GM19324 (cell line): ENCODE data around the gene MRTFA.
"Not testable (repeated sequence)": the region's sequence is repeated elsewhere in the genome, so short reads cannot be mapped to it uniquely, and the experiment has no call there.

ENCODE experiments used
- ATAC-seq: cut with Tn5 transposase; IDR thresholded peaks from one replicate; pipeline ENCODE4 v1.9.1; 2021; ENCODE audit warnings: mild to moderate bottlenecking, moderate library complexity; ENCODE audit not compliant: unreplicated experiment, low FRiP score

The MRTFA gene

DNA sequence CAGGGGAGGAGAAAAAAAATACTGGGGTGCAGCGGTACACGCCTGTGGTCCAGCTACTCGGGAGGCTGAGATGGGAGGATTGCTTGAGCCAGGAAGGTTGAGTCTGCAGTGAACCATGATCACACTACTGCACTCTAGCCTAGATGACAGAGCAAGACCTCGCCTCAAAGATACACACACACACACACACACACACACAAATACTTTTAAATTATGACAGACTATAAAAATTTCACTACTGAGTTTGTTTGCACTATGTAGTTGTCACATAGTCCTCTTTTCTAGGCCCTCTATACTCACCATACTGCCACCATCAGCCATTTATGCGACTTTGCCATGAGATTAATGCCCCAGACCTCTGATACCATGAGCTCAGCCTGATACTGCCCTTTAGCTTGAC lies 109.6 kb downstream of the MRTFA start:
- ATAC-seq = no peak

DNA sequence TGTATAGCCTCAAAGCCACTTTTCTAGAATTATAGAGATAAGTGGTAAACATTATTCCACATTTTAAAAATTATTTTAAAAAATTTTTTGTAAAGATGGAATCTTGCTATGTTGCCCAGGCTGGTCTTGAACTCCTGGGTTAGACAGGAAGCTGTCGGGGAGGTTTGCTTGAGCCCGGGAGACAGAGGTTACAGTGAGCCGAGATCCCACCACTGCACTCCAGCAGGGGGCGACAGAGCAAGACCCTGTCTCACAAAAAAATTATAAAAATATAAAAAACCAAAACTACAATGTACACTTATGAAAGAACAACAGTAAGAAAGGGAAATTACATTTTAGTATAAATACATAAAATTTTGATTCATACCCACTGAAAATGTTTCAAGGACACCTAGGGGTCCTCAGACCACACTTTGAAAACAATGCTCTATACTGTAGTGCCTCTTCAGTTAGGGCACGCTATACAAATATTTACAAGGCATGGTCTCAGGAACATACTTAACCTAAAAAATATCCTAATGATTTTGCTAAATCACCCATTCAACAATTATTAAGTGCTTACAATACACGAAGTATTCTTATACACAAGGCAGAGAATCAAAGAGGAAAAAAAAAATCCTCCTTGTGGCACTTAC lies 111.2 kb downstream of the MRTFA start:
- ATAC-seq = no peak

DNA sequence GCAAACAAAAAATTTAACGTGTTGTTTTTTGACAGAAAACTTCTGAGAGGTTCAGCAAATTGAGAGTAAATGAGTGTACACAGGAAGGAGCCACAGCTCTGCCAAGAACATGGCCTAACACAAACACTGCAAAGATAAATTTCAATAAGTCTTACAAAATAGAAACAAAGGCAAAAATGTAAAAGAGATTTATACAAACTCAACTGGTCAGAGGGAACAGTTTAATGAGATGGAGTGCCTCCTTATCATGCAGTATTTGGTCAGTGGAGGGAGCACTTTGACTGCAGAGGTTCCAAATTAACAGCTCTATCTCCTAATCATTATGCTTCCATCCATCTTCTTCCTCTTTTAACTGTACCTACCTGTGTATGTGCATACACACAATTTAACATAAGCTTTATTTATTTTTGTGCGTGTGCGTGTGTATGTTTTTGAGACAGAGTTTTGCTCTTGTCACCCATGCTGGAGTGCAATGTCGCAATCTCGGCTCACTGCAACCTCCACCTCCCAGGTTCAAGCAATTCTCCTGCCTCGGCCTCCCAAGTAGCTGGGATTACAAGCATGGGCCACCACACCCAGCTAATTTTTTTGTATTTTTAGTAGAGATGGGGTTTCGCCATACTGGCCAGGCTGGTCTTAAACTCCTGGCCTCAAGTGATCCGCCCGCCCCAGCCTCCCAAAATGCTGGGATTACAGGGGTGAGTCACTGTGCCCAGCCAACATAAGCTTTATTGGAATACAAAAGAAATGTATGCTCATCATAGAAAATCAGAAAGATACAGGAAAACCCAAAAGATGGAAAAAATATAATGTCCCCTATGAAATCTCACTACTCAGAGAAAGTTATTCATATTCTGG lies 111.9 kb downstream of the MRTFA start:
- no peak for ATAC-seq

DNA sequence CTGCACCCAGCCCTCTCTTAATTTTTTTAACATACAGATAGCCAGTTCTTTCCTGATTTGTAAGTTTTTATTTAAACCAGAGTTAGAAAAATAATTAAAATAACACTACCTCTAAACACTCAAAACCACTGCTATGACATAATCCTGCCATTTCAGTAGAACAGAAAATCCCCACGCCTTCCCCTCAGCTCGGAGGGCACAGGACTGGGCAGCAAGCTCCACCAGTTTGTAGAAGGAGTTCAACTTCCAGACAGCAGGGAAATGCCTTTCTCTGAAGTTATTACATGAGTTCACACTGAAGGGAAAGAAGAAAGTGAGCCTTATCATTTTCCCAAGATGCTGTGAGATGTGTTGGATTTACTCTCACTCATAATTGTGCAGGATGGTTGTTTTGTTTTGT lies 114.4 kb downstream of the MRTFA start:
- no peak for ATAC-seq

DNA sequence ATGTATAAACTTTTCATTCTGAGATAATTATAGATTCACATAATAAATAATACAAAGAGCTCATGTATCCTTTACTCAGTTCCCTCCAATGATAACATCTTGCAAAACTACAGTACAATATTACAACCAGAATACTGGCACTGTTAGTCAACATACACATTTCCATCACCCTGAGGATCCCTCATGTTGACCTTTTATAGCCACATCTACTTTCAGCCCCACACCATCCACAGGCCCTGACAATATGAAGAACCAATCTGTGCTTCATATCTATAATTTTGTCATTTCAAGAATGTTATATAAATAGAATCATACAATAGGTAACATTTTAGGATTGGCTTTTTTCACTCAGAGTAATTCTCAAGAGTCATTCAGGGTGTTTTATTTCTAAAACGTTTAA lies 115.5 kb downstream of the MRTFA start:
- no peak for ATAC-seq

DNA sequence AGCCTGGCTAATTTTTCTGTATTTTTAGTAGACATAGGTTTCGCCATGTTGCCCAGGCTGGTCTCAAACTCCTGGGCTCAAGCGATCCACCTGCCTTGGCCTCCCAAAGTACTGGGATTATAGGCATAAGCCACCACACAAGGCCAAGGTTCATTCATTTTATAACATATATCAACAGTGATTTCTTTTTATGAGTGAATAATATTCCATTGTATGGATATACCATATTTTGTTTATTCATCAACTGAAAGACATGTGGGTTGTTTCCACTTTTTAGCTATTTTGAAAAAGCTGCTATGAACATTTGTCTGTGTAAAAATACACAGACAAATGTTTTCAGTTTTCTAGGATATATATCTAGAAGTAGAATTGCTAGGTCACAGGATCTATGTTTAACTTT lies 116.0 kb downstream of the MRTFA start:
- no peak for ATAC-seq

DNA sequence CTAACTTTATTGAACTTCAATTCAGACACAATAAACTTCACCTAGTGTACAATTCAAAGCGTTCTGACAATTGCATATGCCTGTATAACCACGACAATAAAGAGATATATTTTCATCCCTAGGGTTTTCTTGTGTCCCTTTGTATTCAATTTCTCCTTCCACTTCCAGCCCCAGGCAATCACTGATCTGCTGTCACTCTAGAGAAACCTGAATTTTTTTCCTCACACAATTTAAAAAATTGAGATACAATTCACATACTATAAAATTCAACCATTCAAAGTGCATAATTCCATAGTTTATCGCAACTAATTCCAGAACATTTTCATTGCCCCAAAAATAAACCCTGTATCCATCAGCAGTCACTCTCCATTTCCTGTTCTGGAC lies 116.6 kb downstream of the MRTFA start:
- ATAC-seq = no peak

DNA sequence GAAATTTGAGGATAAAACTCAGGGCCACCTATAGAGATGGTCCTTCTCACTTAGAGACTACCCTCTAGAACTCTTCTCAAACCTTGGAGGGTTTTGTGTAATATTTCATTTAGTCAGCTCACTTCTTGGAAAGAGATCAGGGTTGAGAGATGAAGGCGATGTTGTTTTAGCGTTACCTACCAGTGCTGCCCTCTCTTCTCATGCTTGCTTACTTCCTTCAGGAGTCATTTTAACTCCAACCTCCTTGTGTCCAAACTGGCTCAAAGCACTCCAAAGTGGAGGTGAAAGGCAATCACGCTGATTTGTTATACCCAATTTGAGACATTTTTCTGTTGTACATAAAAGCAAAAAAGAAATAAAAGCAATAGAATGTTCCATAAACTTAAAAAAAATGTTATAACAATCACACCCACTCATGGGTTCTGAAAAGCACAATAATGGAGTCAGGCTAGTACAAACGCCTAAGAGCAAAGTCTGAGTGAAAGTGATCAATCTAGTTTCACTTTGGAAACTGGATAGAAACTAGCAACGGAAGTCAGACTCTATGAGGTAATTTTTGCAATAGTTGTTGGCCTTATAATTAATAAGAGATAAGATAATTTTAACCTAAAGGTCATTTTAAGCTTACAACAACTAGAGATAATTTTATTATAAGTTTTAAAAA lies 117.1 kb downstream of the MRTFA start:
- ATAC-seq = no peak

DNA sequence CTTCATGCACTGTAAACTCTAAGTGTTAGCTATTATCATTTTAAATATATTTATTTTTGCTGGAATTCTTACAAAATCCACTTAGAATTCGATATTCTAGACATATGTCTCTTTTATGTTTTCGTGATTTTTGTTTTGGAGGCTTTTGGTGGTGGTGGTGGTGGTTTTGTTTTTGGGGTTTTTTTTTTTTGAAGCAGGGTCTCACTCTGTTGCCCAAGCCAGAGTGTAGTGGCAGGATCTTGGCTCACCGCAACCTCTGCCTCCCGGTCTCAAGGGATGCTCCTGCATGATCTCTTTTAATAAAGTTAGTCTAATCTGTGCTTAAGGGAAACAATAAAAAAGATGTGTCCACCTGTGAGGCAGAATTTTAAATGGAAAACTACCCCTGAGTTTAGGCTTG lies 117.7 kb downstream of the MRTFA start:
- ATAC-seq = no peak

DNA sequence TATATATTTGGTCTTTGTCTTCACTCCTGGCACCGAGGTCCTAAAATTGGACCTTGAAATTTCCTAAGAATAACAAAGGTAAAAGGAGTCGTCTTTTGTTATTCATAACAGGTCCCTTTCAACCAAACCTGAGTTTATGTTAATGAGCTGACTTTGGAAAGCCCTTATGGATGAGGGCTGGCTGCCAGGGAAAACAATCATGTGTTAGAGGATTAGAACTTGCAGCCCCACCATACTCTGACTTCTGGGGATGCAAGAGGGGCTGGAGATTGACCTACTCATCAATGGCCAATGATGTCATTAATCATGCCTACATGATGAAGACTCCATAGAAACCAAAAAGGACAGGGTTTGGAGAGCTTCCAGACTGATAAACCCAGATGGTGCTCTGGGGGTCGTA lies 118.9 kb downstream of the MRTFA start:
- no peak for ATAC-seq

DNA sequence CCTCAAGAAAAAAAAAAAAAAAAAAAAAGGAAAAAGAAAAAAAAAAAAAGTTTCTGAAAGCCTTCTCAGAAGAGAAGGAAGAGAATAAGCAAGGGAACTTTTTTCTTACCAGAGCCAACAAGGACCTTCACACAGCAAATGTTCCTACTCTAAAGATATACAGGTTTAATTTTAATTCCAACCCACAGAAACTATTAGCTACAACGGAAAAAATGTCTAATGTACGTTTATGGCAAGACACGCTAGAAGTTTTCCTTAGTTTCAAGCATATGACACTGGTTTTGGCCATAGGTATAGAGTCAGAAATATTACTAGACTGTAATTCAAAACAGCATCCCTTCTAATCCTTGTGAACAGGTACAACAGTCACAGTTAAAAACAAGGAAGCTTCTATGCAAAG lies 120.1 kb downstream of the MRTFA start:
- no peak for ATAC-seq

DNA sequence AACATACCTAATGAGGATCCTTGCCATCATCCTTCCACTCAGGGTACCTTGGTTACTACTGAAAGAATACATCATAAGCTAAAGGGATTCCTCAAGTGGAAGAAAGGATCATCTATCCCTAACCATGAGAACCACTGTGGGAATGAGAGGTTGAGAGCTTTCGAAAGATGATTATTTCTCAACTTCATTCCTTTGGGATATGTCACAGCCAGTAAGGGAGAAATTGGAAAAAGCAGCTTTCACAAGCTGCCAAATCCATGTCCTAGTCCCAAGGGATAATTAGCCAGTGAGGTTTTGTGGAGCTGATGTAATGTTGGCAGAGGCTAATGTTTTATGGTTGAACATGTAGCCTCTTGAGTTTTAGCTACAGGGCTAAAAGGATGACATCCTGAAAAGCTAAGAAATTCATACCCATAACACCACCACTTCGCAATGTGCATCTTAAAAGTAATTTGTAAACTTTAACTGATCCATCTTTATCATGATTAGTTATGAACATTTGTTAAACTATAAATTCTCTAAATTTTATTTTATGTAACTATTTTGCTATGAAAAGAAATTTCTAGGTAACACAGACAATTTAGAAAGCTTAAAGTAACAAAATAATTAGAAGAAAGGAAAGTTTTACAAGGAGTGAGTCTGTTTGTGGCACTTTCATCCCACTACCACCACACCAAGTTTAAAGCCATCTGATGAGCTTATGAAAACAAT lies 123.9 kb downstream of the MRTFA start:
- no peak for ATAC-seq

DNA sequence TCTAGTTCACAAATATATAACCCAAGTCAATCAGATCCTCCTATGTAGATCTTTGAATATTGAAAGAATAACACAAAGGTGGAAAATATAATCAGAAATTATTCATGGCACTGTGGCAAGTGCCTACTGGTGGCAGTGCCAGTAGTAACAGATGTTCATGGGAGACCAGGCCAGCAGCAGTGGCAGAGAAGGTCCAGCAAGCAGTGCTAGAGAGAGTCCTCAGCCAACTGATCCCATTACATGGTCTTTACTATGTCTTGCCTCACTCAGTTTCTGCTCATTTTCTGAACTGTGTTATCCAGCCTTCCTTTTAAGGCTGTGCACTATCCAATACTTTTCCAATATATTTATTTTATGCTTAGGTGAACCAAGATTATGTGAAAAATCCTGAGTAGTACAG lies 124.9 kb downstream of the MRTFA start:
- ATAC-seq = no peak

DNA sequence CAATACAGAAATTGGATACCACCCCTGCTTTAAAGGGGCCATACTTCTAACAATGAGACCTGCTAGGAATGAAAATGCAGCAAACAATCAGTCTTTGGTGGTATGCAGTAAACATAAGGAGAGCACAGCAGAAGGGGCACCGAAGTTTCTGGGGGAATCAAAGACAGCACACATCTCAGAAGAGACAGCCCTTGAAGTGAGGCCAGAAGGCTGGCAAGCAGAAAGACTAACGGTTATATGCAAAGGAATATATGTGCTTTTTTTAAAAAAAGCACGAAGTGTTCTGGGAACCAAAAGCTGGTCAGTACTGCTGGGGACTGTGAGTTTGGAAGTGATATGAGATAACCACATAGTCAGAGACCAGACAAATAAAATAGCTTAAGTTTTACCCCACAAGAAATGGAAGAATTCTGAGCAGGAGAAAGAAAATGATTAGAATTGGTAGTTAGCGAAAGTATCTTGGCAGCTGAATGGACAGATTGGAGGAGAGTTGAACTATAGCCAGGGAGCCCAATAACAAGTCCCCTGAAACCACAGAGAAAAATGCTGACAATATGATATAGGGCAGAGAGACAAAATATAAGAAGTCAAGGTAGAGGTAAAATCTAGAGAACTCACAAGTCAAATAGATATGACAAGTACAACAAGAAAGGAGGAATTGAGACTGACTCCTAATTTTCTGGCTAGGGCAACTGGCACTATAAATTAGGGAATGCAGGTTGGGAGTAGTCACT lies 125.7 kb downstream of the MRTFA start:
- ATAC-seq = no peak

DNA sequence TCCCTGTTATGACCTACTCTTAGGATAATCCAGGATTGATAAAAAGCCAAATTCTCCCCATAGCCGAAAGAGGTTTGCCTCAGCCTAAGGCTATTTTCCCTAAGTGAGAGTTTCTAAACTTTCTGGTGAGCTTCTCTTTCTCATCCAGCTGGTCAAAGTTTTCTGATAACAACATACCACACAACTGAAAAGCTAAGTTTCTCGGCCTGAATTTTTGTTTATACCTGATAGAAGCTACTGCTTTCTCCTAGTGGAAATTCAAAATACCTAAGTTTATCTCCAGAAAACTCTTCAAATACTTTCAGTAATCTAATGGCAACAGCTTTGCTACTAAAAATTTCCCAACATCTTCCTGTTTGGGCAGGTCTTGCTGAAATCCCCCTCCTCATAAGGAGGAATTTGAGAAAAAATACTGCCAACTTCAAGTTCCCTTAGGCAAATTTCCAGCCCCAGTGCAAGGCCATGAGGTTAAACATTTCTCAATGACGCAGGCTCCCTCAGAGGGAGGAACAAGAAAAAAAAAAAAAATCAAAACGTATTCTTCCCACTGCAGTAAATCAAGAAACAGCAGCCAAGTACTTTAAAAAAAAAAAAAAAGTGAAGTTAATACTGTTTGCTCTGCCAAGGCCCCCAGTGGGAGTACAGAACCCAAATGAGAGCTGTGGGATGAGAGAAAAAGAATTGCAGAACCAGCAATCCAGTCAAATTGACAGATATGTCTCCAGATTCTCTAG lies 127.0 kb downstream of the MRTFA start:
- no peak for ATAC-seq

DNA sequence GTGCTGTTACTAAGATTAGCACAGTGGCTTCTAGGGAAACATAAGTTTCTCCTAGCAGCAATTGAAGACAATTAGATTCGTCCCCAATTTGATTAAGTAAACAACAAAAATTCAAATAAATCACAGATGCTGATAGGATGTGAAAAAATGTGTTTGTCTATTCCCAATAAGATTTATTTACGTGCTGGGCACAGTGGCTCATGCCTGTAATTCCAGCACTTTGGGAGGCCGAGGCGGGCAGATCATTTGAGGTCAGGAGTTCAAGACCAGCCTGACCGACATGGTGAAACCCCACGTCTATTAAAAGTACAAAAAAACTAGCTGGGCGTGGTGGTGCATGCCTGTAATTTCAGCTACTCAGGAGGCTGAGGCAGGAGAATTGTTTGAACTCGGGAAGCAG lies 128.5 kb downstream of the MRTFA start:
- not testable (repeated sequence) for ATAC-seq

DNA sequence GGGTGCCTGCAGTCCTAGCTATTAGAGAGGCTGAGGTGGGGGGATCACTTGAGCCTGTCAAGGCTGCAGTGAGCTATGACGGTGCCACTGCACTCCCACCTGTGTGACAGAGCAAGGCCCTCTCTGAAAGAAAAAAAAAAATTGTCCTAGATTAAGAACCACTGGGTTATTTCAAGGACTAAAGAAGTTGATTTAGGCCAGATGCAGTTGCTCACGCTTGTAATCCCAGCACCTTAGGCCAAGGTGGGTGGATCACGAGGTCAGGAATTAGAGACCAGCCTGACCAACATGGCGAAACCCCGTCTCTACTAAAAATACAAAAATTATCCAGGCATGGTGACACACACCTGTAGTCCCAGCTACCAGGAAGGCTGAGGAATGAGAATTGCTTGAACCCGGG lies 129.0 kb downstream of the MRTFA start:
- no peak for ATAC-seq

DNA sequence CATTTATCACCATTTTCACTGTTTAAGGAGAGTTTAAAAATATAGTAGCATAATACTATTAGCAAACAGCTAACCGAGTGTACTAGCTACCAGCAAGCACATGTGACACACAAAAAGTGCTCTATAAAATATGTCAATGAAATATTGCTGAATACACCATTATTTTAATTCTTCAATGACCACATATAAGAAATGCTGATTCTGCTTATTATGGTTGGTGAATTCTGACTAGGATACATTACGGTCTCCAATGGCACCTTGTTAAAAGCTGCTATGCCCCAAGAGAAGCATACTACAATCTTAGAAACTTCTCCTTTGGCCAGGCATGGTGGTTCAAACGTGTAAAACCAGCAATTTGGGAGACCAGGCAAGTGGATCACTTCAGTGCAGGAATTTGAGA lies 129.8 kb downstream of the MRTFA start:
- ATAC-seq = no peak

DNA sequence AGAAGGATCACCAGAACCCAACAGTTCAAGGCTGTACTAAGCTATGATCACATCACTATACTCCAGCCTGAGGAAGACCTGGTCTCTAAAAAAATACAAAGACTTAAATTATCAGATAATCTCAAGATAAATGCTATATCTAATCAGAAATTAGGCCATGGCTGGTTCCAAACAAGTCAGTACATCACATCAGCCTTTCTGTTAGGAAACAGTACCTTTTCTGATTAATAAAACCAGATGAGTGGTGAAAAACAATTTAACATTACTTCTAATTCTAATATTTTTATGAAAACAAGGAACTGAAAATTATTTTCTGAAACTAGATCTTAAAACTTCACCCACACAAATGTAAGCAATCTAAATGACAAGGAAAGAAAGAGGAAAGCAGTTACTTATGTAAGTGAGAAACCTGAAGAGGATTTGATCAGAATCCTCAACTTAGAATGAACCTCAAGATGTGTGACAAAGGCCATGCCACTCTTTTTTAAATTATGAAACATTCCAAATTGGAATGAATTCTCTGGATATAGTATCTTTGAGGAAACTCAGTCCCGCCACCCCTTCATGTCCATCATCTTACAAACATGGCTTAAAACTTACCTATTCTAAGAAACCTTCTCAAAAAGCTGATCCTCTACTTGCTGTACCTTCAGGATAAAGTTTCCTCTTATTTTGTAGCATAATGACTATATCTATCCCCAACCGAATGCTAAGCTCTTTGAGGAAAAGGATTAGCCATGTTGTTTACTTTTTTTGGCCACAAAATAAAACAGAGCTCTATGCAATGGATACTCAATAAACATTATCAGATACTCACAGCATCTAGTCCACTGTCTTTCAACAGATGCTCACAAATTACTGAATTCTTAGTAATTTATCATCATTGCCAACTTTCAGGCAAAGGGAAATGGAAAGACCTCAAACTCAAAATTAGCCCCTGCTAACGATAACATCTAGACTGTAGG lies 132.0 kb downstream of the MRTFA start:
- ATAC-seq = no peak
